Activated gamma-delta T cell (primary cell): ENCODE measurements around the gene CLIC6.

ENCODE experiments used
- DNase-seq: peaks from one replicate; lab custom pipeline; 2025; lab: John Stamatoyannopoulos, UW
- total RNA-seq, 2 donors: gene quantifications; one replicate each; lab custom pipeline; 2026; lab: John Stamatoyannopoulos, UW

CLIC6 gene
- total RNA-seq, result 1.2 to 2.3 reads per million in 2 donors

DNA sequence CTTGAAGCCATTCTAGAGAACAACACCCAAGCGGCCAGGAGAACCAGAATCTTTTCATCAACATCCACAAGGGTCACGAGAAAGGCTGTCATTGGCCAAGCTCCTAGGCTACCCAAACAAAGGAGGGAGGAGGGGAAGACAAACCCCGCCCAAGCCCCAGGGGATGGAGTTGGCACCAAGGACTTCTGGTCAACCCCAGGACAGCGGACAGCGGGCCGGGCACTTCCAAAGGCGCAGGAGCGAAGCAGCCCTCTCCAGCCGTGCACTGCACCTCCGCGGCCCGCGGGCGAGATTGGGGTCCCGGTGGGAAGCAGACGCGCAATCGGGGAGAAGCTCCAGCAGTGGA is at the start of gene CLIC6:
Gene CLIC6 (plus strand): TSS at position 192 of the 346 bp plus-strand sequence. CDS start 395 bp downstream, outside the sequence.
- no peak for DNase-seq

DNA sequence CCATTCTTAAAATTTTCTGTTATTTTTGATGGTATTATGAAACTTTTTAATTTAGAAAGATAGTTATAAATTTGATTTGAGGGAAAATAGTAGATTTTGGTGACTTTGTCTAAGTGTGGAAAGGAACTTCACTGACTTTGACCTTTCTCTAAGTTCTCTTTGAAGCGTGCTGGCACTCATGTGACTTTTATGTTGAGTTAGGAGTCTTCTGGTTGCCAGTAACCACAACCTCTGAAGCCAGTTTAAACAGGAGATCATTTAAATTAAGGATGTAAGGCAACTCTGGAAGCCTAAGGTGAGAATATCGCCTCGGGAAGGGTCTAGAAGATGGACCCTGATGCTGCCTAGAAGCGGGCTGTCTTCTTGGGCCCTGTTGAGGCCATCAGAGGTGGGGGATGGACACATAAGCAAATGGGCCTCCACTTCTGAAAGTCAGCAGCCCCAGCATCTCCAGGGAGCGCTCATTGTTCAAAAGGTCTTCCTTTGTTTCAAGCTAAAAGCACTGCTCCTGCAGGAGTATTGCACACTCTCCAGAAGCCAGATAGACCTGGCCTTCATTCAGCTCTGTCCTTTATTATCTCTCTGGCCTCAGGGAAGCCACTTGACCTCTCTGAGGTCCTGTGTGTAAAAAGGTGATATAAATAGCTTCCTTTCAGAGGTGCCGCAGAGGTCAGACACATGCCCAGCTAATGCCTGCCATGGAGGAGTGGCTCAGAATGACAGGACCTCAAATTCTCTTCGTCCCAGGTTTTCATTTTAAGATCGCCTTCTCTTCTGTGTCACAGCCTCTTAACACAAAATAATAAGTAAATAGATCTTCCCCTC is 48.7 kb upstream of the CLIC6 start:
- no peak for DNase-seq

DNA sequence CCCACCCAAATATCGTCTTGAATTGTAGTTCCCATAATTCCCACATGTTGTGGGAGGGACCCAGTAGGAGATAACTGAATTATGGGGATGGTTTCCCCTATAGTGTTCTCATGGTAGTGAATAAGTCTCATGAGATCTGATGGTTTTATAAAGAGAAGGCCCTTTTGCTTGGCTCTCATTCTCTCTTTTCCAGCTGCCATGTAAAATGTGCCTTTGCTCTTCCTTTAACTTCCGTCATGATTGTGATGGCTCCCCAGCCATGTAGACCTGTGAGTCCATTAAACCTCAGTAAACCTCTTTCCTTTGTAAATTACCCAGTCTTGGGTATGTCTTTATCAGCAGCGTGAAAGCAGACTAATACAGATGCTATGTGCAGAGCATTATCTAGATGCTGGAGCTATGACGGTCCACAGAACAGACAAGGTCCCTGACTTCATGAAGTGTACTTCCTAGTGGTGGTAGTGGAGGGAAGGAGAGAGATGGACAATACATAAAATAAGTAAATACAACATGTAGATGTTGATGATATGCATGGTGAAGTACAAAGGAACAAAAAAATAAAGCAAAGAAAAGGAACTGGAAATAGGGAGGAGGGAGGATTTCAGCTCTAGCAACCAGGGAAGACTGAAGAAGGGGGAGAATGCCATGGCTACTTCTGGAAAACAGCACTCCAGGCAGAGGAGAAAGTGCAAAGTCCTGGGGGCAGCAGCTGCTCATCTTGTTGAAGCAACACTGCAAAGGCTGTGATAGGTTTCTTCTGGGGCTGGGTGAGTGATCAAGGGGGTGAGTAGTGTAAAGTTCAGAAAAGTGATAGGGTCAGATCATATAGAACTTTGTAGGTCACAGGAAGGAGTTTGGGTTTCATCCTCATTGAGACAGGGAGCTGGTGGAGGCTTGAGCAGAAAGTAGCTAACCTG is 47.1 kb upstream of the CLIC6 start:
- DNase-seq, result no peak

DNA sequence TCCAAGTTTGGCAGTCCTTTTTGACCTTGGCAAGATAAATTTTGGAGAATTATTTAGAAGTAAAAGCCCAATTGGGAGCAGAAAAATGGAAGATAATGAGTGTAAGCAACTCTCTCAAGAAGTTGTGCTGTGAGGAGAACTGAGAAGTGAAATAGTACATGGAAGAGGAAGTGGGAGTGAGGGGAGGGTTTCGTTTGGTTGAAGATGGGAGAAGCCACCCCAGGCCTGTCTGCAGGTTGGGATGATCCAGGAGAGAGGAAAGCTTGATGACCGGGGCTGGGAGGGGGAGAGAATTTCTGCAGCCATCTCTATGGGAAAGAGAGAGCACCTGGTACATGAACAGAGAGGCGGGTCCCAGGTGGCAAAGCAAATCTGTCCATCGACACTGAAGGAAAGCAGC is 45.3 kb upstream of the CLIC6 start:
- DNase-seq, result no peak

DNA sequence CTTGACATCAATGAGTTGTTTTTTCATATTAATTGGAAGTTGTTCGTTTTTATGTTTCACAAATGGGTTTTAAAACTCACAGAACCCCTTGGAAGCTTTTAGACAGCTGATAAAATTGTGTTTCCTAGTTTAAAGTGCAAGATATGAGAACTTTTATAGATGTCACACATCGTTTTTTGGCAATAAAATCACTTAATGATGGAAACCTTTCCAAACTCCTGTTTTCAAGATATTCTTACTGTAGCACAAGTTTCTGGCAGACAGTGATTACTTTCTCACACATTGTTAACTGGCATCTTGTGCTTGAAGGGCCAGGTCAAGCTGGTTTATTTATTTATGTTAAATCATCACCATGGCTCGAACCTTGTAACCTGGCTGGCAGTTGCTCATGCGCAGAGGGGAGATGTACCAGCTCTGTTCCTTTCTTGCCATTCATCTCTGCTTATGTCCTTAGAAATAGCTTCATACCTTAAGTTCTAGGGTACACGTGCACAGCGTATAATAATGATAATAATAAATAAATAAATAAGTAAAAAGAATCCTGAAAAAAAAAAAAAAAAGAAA is 43.7 kb upstream of the CLIC6 start:
- DNase-seq, result no peak

DNA sequence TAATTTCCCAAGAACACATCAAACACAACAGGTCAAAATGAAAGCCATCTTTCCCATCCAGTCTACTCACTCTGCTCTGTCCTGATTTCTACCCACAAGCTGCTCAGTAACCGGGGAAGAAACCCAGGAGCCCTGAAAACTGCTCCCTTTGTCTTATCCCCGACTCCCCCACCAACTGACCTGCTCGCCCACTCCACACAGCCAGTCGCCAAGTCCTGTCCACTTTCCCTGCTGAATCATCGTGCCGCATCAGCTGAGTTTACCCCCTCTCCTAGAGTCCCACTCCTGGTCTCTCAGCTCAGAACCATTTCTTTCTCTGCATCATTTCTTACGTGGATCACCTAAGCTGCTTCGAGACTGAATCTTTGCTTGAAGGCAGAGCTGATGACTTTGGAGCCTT is 42.7 kb upstream of the CLIC6 start:
- no peak for DNase-seq

DNA sequence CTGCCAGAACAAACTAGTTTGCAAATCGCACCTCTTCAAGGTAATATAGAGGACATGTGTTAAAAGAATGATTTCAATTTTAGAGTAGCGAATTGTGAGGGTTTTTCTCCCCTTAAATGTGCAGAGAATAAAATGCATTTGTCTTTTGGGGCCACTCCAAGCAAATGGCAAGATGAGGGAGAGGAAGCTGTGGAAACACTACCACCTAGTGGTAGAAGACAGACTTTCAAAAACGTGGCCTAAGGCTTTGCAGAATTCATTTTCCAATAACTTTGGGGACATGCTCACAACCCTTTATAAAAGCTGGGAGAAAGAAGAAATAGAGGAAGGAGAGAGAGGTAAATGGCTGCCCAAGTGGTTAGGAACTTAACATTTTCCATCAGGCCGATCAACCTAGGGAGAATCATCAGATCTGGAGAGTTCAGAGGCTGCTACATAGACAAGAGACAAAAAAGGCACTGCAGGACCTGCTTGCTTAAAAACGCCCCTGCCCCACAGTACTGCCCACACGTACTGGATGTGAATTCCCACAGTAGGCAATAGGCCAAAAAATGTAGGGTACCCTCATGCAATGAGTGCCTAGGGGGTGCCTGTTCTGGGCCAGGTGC is 38.2 kb upstream of the CLIC6 start:
- DNase-seq, result no peak

DNA sequence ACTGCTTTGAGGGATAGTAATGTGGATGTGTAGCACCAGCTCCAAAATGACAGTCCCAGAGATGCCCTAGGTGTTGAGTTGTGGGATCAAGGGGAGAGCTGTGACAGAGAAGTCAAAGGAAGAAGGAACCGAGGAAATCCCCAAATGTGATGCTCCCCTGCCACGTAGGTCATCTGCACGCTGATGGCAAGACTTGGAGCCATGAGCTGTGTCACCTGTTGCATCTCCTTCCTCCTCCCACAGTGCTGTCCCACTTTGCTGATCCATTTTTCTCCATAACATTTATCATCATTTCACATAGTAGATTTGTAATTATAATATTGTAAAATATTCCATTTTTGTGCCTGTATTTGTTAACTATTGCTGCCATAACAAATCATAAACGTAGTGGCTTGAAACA is 36.3 kb upstream of the CLIC6 start:
- no peak for DNase-seq

DNA sequence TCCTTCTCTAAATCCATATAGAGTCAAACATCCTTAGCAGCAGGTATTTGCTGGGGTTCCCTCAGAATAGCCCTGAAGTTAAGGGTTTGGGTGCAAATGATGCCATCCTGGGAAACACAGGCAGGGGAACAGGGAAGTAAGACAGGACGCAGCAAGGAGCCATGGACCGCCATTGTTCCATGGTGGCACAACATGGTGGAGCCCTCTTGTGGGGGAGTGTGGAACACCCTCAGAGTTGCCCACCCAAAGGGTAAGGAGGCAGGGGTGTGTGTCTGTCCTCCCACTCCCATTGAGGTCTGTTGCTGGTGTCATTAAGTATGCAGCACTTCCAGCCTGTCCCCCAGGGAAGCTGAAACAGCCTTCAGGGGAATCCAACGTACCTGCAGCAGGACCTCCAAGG is 33.5 kb upstream of the CLIC6 start:
- DNase-seq, result no peak

DNA sequence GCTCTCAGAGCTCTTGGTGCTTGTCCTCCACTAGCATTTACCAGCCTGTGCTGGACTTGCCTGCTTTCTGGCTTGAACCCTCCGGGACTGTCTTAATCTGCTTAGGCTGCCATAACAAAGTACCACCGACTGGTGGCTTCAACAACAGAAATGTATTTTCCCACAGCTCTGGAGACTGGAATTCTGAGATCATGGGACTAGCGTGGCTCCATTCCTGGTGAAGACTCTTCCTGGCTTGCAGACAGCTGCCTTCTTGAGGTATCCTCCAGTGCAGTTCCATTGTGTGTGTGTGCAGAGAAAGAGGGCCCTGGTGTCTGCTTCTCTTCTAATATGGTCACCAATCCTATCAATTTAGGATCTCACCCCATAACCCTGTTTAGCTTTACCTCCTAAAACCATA is 31.8 kb upstream of the CLIC6 start:
- no peak for DNase-seq

DNA sequence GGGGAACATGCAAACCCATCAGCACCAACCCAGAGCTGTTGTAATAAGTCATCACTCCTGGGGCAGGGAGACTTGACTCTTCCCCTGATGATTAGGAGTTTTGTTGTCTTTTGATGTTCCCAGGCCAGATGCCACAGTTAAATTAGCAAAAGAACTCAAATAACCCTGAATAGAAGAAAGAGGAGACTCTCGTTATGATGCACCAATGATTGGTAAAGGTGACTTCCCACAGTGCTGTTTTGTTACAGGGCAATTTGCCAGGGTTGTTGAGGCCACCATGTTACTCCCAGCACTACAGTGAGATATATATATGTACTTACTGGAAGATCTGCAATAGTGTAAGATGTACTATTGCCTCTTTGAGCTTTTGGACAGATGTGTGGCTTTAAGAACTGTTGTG is 29.5 kb upstream of the CLIC6 start:
- no peak for DNase-seq

DNA sequence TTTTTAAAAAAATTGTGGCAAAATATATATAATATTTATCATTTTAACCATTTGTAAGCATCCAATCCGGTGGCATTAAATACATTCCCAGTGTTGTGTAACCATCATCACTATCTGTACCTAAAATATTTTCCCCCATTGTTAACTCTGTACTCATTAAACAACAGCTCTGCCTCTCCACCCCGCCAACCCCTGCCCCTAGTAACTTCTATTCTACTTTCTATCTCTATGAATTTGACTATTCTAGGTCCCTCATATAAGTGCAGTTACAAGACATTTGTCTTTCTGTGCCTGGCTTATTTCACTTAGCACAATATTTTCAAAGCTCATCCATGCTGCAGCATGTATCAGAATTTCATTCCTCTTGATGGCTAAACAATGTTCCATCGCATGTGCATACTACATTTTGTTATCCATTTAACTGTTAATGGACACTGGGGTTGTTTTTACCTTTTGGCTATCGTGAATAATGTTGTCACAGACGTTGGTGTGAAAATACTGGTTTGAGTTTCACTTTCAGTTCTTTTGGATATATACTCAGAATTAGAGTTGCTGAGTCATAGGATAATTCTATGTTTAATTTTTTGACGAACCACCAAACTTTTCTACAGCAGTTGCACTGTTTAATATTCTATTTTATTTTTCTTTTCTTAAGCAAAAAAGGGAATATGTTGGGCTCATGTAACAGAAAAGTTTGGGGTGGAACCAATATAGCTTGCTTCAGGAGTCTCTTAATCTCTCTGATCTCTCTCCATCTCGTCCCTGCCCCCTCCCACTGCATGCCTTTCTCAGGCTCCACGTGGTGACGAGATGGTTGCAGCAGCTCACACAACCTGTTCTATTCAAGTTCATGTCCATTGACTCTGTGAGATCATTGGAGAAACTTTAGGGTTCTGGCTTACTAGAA is 28.7 kb upstream of the CLIC6 start:
- no peak for DNase-seq

DNA sequence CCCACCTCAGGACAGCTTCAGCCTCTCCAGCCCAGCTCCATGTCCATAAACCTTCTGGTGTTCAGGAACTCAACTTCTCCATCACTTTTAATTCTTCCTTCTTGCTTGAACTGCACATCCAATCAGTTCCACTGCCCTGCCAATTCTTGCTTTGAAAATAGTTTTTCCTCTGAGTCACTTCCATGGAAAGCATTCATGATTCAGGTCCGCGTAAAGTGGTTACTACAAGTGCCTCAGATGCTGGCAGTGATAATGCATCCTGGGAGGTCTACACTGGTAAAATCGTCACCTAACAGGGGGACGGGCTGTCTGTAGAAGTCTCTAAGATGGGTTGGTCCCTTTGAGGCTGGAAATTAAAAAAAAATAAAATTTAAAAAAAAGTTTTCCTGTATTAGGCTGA is 27.9 kb upstream of the CLIC6 start:
- DNase-seq, result no peak

DNA sequence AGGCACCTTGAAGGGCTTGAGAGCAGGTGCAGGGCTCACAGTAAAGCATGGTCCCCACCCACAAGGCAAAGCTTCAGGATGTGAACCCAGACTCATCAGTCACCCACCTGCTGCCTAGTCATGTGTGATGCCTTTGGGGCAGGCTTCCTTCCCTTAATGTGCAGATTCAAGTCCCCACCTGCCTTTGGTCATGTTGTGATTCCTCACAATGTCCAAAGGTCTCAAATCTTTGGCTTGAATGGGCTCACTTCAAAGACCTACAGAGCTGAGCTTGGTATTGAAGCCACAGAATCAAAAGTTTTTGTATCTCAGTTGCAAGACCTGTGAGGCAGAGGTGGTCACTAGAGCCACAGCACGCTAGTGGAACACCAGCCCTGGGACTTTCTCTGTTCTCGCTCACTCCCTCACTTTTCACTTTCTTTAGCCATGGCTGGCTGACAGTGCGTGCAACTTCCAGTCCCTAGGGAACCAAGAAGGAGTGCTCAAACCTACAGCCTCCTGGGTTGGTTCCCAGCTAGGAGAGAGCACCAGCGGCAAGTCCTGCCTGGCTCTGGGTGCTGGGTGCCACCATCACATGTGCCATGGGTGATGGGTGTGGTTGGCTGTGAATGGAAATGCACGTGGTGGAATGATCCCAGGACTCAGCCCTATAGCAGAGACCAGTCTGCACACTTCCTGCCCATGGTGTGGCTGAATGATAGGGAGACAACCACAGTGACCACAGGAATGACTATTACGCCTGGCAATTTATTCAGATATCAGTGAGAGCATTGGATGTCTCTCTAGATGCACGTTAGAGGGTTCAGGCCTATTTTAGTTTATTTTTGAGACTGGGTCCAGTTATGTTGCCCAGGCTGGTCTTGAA is 26.4 kb upstream of the CLIC6 start:
- DNase-seq, result no peak

DNA sequence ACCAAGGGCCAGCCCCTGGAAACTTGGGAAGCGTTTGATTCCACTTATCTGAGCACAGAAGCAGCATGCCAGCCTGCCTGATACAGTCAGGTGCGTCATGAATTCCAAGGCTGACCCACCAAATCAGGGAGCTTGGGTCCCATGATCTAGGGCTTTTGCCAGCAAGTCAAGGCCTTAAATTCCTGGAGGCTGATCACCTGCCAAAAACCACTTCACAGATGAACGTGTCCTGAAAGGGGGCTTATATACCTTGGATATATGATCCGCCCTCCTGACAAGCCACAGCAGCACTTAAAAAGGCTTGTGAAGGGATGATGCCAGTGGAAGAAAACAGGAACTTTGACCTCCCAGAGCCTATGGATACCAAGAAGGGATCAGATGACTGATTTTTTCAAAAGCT is 24.0 kb upstream of the CLIC6 start:
- DNase-seq, result no peak

DNA sequence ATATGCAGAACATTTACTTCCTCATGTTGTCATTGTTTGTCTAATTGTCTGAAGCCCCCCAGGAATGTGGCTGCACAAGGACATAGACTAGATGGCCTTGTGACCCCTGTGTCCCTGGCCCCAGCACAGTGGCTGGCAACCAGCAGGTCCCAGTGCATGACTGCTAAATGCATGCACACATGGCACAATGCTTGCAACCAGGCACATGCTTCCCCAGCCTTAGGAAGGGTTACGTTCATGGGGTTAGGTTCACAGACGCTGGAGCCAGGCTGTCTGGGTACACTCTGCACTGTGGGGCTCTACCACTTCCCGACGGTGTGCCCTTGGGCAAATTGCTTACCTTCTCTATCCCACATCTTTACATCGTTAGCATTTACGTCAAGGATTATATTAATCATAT is 21.2 kb upstream of the CLIC6 start:
- DNase-seq, result no peak

DNA sequence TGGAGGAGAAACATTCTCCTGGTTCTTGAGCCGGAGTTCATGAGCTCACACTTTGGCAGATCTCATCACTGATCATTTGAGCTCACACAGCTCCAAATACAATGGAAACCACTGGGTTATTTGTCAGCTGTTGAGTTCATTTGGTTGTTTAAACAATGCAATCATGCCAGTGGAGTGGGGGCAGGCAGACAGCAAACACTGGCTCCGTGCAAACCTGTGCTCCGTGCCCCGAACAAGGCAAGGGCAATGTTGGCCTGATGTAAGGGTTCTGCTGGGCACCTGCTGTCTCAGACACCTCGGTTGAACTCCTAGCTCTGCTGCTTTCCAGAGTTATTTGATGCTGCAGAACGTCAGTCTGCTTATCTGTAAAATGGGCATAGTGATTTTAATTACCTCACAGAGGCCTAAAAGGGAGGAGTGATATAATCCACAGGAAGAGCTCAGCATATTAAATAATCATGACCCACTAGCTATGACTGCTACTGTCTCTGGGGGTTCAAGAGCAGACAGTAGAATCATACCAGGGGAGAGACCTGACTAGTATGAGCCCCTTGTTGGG is 20.0 kb upstream of the CLIC6 start:
- DNase-seq, result no peak

DNA sequence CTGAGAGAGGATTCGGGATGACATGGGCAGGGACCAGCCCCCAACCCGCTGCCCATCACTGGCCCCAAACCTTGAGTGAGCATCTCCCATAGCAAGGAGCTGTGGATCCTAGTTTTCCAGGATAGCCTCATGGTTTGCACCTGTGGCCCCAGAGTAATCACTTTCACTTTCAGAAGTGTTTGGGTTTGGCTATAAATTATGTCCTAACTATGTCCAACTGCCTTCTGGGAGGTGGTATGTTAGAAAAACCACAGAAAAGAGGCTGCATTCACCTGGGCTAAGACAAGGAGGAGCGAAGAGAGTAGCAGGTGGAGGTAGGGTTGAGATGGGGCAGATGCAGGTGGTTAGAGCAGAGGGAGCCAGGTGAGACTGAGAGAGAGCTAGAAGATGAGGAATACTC is 19.4 kb upstream of the CLIC6 start:
- no peak for DNase-seq

DNA sequence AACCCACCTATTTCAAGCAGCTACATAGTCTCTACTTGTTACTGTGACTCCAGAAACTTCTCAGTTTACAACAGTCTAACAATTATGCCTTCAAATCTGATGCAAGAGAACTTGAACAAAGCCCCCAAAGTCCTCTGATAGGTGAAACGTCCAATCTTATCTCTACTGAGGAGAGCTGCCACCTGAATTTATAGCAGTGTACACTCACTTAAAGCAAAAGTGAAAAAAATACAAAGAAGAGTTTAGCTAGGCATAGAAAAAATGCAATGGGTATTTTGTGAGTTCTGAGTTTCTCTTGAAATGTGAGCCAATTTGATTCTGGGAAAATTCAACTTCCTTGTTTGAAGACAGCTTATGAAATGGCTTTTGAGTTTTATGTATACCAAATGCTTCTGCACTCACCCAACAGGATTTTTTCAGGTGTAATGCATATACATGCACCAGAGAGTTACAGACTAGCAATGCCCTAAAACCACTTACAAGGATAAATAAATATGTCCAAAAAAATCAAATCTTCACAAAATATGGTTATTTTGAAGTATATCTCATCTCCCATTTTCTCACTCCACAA is 17.8 kb upstream of the CLIC6 start:
- no peak for DNase-seq

DNA sequence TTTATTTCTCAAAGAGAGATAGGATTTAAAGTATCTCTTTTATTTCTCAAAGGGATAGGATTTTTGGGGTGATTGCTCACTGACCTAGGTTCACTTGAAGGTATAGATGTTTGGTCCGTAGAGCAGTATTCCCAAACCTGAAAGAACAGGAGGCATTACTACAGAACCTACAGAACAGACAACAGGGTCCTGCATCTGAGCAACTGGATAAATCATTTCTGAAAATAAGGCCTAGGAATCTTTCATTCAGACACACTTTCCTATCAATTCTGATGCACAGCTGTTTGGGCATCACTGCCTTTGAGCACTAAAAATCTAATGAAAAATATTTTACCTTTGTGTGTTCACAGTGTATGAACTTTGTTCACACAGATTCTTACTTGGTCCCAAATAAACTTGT is 17.2 kb upstream of the CLIC6 start:
- no peak for DNase-seq
